Keratinocyte (primary cell): Measurements from ENCODE around the gene SYNDIG1. TPM values are rescaled to one million over a fixed set of nuclear protein-coding genes. Genes with fewer than 3 reads are reported as not detected.

Source experiments
- DNase-seq: peaks from one replicate; pipeline ENCODE4 v3.0.0-alpha.2; 2011; ENCODE audit warnings: low read depth, missing footprints, low spot score
- FAIRE-seq: peaks from 2 replicates; lab custom pipeline; 2011; peaks lifted over from hg19 to GRCh38; lab: Jason Lieb, UNC
- H2AFZ ChIP-seq: 2 replicates; pipeline ENCODE4 v1.6.0; 2012; ENCODE audit warnings: low read length, control low read depth, inconsistent platforms; ENCODE audit not compliant: control insufficient read depth
- H3K27ac ChIP-seq: 2 replicates; pipeline ENCODE4 v1.5.1; 2011; ENCODE audit warnings: low read length; ENCODE audit not compliant: control insufficient read depth, insufficient read depth
- H3K27me3 ChIP-seq: 3 replicates; pipeline ENCODE4 v1.6.0; 2011; ENCODE audit warnings: low read length; ENCODE audit not compliant: control insufficient read depth, insufficient read depth; ENCODE audit errors: extremely low read depth
- H3K36me3 ChIP-seq, 2 experiments: 2 replicates in 1 of 2; 3 replicates in 1 of 2; pipeline ENCODE4 v1.5.1; 2011; ENCODE audit warnings: low read length in 2 of 2, mild to moderate bottlenecking in 1 of 2; ENCODE audit not compliant: control insufficient read depth in 2 of 2, insufficient read depth in 2 of 2; ENCODE audit errors: extremely low read depth in 1 of 2
- H3K4me1 ChIP-seq: 3 replicates; pipeline ENCODE4 v1.5.1; 2011; ENCODE audit warnings: low read length; ENCODE audit not compliant: control insufficient read depth, insufficient read depth; ENCODE audit errors: extremely low read depth
- H3K4me2 ChIP-seq: 3 replicates; pipeline ENCODE4 v1.6.0; 2011; ENCODE audit warnings: low read depth, low read length; ENCODE audit not compliant: control insufficient read depth, insufficient read depth; ENCODE audit errors: extremely low read depth
- H3K4me3 ChIP-seq, 3 experiments: fragments of 200-600 bp in 1 of 3; sonication (generic) in 1 of 3; 2 replicates in 2 of 3; 3 replicates in 1 of 3; pipeline ENCODE4 v1.5.1; 2011 to 2016; ENCODE audit warnings: low read length in 3 of 3, mild to moderate bottlenecking in 3 of 3, control low read depth in 2 of 3, inconsistent platforms in 1 of 3, low read depth in 1 of 3, mixed read lengths in 1 of 3, mixed run types in 1 of 3, moderate library complexity in 1 of 3; ENCODE audit not compliant: control insufficient read depth in 2 of 3, insufficient read depth in 2 of 3; ENCODE audit errors: extremely low read depth in 1 of 3
- H3K79me2 ChIP-seq: 2 replicates; pipeline ENCODE4 v1.6.0; 2012; ENCODE audit warnings: low read length; ENCODE audit not compliant: control insufficient read depth, insufficient read depth
- H3K9ac ChIP-seq: 3 replicates; pipeline ENCODE4 v1.6.0; 2011; ENCODE audit warnings: low read length; ENCODE audit not compliant: control insufficient read depth, insufficient read depth; ENCODE audit errors: extremely low read depth
- H3K9me1 ChIP-seq: 3 replicates; pipeline ENCODE4 v1.6.0; 2011; ENCODE audit warnings: low read length; ENCODE audit not compliant: control insufficient read depth, insufficient read depth; ENCODE audit errors: extremely low read depth
- H3K9me3 ChIP-seq: 2 replicates; pipeline ENCODE4 v1.5.1; 2012; ENCODE audit warnings: low read depth, low read length; ENCODE audit not compliant: control insufficient read depth
- H4K20me1 ChIP-seq: 3 replicates; pipeline ENCODE4 v1.6.0; 2011; ENCODE audit warnings: low read length; ENCODE audit not compliant: control insufficient read depth, insufficient read depth; ENCODE audit errors: extremely low read depth
- CTCF ChIP-seq, 3 experiments: IDR thresholded peaks in 1 of 3; conservative IDR thresholded peaks in 1 of 3; optimal IDR thresholded peaks in 1 of 3; 2 replicates in 2 of 3; 3 replicates in 1 of 3; pipeline versions ENCODE3 to v1.5.1; 2011; ENCODE audit warnings: low read length in 3 of 3, mild to moderate bottlenecking in 3 of 3, moderate library complexity in 2 of 3, control low read depth in 1 of 3, inconsistent platforms in 1 of 3; ENCODE audit not compliant: insufficient read depth in 2 of 3; ENCODE audit errors: extremely low read depth in 1 of 3
- EZH2 ChIP-seq: IDR thresholded peaks from one replicate; pipeline ENCODE4 v1.6.1; 2012; ENCODE audit warnings: inconsistent platforms, mild to moderate bottlenecking, low read length, moderate library complexity
- dilution Hi-C: fragments of 300-500 bp; cut with MboI; formaldehyde crosslinking; loops from one replicate; pipeline ENCODE4 v1.7.0; 2020; ENCODE audit warnings: low sequenced_read_pairs; ENCODE audit not compliant: extremely low pct_ligation_motif_present
- polyA plus RNA-seq, 5 experiments: library from polyadenylated mRNA; depleted of rRNA in 3 of 5; stranded (reverse) in 3 of 5; stranded (forward) in 1 of 5; unstranded in 1 of 5; fragments of >200 nt; gene quantifications; 1 replicate in 1 of 5; 2 replicates in 3 of 5; 3 replicates in 1 of 5; pipeline versions ENCODE4 v1.2.1 to v1.2.3, GENCODE V29; 2011 to 2012; ENCODE audit warnings: missing spikeins in 2 of 5, low read depth in 1 of 5, low replicate concordance in 1 of 5

The SYNDIG1 gene
- polyA plus RNA-seq, 1 donor (not counting 4 experiments of a cell fraction or from before 2014, with no cell fraction given) = 0.38 TPM

DNA sequence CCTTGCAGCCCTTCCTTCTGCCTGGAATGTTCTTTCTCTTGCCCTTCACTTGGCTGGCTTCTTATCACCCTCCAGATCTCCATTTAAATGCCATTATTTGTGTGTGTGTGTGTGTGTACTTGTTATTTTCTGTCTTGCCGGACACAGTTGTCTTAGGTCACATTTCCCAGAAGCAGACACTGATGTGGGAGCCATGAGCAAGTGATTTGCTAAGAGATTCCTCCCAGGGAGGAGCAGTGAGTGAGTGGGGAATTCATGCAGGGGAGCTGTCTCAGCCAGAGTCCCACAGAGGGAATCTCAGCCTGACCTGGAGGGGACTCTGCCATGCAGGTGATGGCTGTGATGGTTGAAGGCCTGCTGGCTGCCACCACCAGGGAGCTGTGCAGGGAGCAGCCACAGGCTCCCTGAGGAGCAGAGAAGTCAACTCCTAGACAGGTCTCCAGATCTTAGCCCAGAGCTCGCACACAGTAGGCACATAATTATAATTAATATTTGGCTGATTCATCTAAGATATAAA is 96.5 kb downstream of the SYNDIG1 start:
- DNase-seq = no peak

GRCh38 chr20:24566656-24567055 is 97.2 kb downstream of the SYNDIG1 start:
- Histone ChIP-seq H3K27me3 (no peaks in the 10 kb centered on the region), H3K36me3 (no peaks in the 10 kb centered on the region), H3K4me1 (no peaks in the 10 kb centered on the region), H3K79me2 (no peaks in the 10 kb centered on the region), H2AFZ (no peak overlapping the region), H3K27ac (no peak overlapping the region), H3K4me2 (no peak overlapping the region), H3K9ac (no peak overlapping the region), H3K9me1 (no peaks in the 10 kb centered on the region), H3K4me3 (no peak overlapping the region), H4K20me1 (no peaks in the 10 kb centered on the region), H3K9me3 (no peaks in the 10 kb centered on the region)
- no peak for FAIRE-seq
- TF ChIP-seq CTCF (optimal IDR thresholded peaks at IDR 0.05 in 1 of 3, IDR thresholded peaks at IDR 0.05 in 1 of 3, conservative IDR thresholded peaks at IDR 0.05 in 1 of 3; ENCODE audit: extremely low read depth in 1 of 3, insufficient read depth in 2 of 3, low read length in 3 of 3) = no peak
- no peak for TF ChIP-seq EZH2
- dilution Hi-C loops = no loop called here
- DNase-seq = no peak

More for the DNA sequence above, 96.5 kb downstream of the SYNDIG1 start:
- no peaks in the 10 kb centered on the region for H4K20me1 ChIP-seq
- TF ChIP-seq CTCF (optimal IDR thresholded peaks at IDR 0.05 in 1 of 3, IDR thresholded peaks at IDR 0.05 in 1 of 3, conservative IDR thresholded peaks at IDR 0.05 in 1 of 3; ENCODE audit: extremely low read depth in 1 of 3, insufficient read depth in 2 of 3, low read length in 3 of 3) (no peak), EZH2 (no peak)
- no peak overlapping the region for H3K9ac ChIP-seq
- H3K4me3 ChIP-seq = no peak overlapping the region
- dilution Hi-C loops = no loop called here
- H3K36me3 ChIP-seq = no peaks in the 10 kb centered on the region
- H3K4me1 ChIP-seq = no peaks in the 10 kb centered on the region
- H2AFZ ChIP-seq = no peak overlapping the region
- H3K27ac ChIP-seq = no peak overlapping the region
- no peak for FAIRE-seq
- H3K27me3 ChIP-seq = no peaks in the 10 kb centered on the region
- no peaks in the 10 kb centered on the region for H3K9me1 ChIP-seq
- no peaks in the 10 kb centered on the region for H3K9me3 ChIP-seq
- H3K79me2 ChIP-seq = no peaks in the 10 kb centered on the region
- no peak overlapping the region for H3K4me2 ChIP-seq
